Neuronal stem cell (in vitro differentiated cells): ENCODE results near the gene VDAC1.
A peak's percentile ranks its signal among the peaks of the same experiment; 100 is the strongest.

Experiments
- DNase-seq: peaks from one replicate; pipeline ENCODE4 v3.0.0-alpha.2; 2013; ENCODE audit warnings: low spot score
- H2AFZ ChIP-seq: one replicate; pipeline ENCODE4 v1.6.1; 2013; ENCODE audit warnings: mild to moderate bottlenecking, low read length, inconsistent platforms
- H2AK5ac ChIP-seq: 2 replicates; pipeline ENCODE4 v1.6.1; 2013; ENCODE audit warnings: low read depth, mild to moderate bottlenecking, inconsistent platforms, low read length, moderate library complexity, mixed read lengths
- H2BK120ac ChIP-seq: 2 replicates; pipeline ENCODE4 v1.6.1; 2013; ENCODE audit warnings: low read depth, mild to moderate bottlenecking, inconsistent platforms, low read length, moderate library complexity, mixed read lengths
- H2BK12ac ChIP-seq: one replicate; pipeline ENCODE4 v1.6.1; 2013; ENCODE audit warnings: low read length, inconsistent platforms
- H2BK15ac ChIP-seq: 2 replicates; pipeline ENCODE4 v1.6.1; 2013; ENCODE audit warnings: mild to moderate bottlenecking, low read length, inconsistent platforms, mixed read lengths
- H2BK5ac ChIP-seq: one replicate; pipeline ENCODE4 v1.6.1; 2013; ENCODE audit warnings: inconsistent platforms, mild to moderate bottlenecking, low read length, moderate library complexity
- H3K14ac ChIP-seq: one replicate; pipeline ENCODE4 v1.6.1; 2013; ENCODE audit warnings: low read length, inconsistent platforms
- H3K18ac ChIP-seq: 2 replicates; pipeline ENCODE4 v1.6.1; 2013; ENCODE audit warnings: low read length, inconsistent platforms
- H3K23ac ChIP-seq: 2 replicates; pipeline ENCODE4 v1.6.1; 2013; ENCODE audit warnings: low read depth, mild to moderate bottlenecking, mixed read lengths, low read length, inconsistent platforms; ENCODE audit not compliant: poor library complexity
- H3K27ac ChIP-seq: replicated peaks from 3 replicates; pipeline ENCODE4 v1.5.1; 2013; ENCODE audit warnings: low read length, inconsistent platforms
- H3K27me3 ChIP-seq, 3 experiments: 2 replicates each; pipeline ENCODE4 v1.6.1; 2013; ENCODE audit warnings: low read length in 3 of 3, mild to moderate bottlenecking in 2 of 3, inconsistent platforms in 1 of 3, low read depth in 1 of 3, mixed read lengths in 1 of 3, moderate library complexity in 1 of 3; ENCODE audit not compliant: control insufficient read depth in 3 of 3, insufficient read depth in 3 of 3
- H3K36me3 ChIP-seq, 2 donors: replicated peaks in 1 of 2; 2 replicates each; pipeline ENCODE4 v1.6.1; 2013; ENCODE audit warnings: low read length in 2 of 2; ENCODE audit not compliant: control insufficient read depth in 2 of 2, insufficient read depth in 2 of 2
- H3K4ac ChIP-seq: 2 replicates; pipeline ENCODE4 v1.6.1; 2013; ENCODE audit warnings: inconsistent platforms, mild to moderate bottlenecking, low read length, moderate library complexity
- H3K4me1 ChIP-seq, 2 donors: 1 replicate in 1 of 2; 2 replicates in 1 of 2; pipeline ENCODE4 v1.6.1; 2013; ENCODE audit warnings: low read length in 2 of 2, low read depth in 1 of 2; ENCODE audit not compliant: control insufficient read depth in 2 of 2, insufficient read depth in 1 of 2
- H3K4me2 ChIP-seq: one replicate; pipeline ENCODE4 v1.6.1; 2013; ENCODE audit warnings: mild to moderate bottlenecking, low read length, inconsistent platforms; ENCODE audit not compliant: insufficient read depth, poor library complexity, severe bottlenecking
- H3K4me3 ChIP-seq, 2 donors: 2 replicates each; pipeline ENCODE4 v1.5.1; 2013; ENCODE audit warnings: low read length in 2 of 2, mild to moderate bottlenecking in 2 of 2, inconsistent platforms in 1 of 2, moderate library complexity in 1 of 2
- H3K79me1 ChIP-seq: one replicate; pipeline ENCODE4 v1.6.1; 2013; ENCODE audit warnings: low read depth, mild to moderate bottlenecking, inconsistent platforms, low read length, moderate library complexity
- H3K9ac ChIP-seq: one replicate; pipeline ENCODE4 v1.6.1; 2013; ENCODE audit warnings: mild to moderate bottlenecking, low read depth, low read length, inconsistent platforms; ENCODE audit not compliant: poor library complexity
- H3K9me3 ChIP-seq, 2 donors: replicated peaks in 1 of 2; 2 replicates each; pipeline versions ENCODE3 to v1.6.1; 2013; ENCODE audit warnings: low read length in 2 of 2, mild to moderate bottlenecking in 2 of 2, inconsistent platforms in 1 of 2, low read depth in 1 of 2, mixed read lengths in 1 of 2, moderate library complexity in 1 of 2; ENCODE audit not compliant: control insufficient read depth in 2 of 2, insufficient read depth in 1 of 2
- H4K8ac ChIP-seq: one replicate; pipeline ENCODE4 v1.6.1; 2013; ENCODE audit warnings: low read depth, mild to moderate bottlenecking, inconsistent platforms, low read length, moderate library complexity
- H4K91ac ChIP-seq: one replicate; pipeline ENCODE4 v1.6.1; 2013; ENCODE audit warnings: low read length, low read depth, mild to moderate bottlenecking, inconsistent platforms; ENCODE audit not compliant: poor library complexity
- WGBS, 2 donors: extraction: QIAGEN DNeasy Blood & Tissue Kit; methylation state at CpG; one replicate each; pipeline ENCODE4 v1.1.7; 2013; ENCODE audit warnings: missing lambda C conversion rate in 2 of 2, mixed read lengths in 1 of 2; ENCODE audit not compliant: insufficient read length in 2 of 2, insufficient replicate concordance in 1 of 2; ENCODE audit errors: extremely low coverage in 2 of 2; 5-methylcytosine and 5-hydroxymethylcytosine counted together

The VDAC1 gene

DNA sequence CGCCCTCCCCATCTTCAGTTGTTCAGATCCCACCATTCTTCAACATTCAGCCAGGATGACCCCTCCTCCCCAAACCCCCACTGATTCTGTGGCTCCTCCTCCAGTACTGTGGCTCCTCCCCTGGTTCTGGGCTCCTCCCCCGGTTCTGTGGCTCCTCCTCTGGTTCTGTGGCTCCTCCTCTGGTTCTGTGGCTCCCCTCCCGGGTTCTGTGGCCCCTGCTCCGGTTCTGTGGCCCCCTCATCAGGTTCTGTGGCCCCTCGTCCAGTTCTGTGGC lies 69.2 kb downstream of the VDAC1 start:
- Histone ChIP-seq H3K14ac (no peak overlapping the region), H3K4me2 (no peak overlapping the region), H3K4me3 (no peak overlapping the region), H3K36me3 (no peaks in the 10 kb centered on the region), H4K8ac (no peak overlapping the region), H3K4me1 (peaks cover 0 to 1% of the 10 kb centered on the region in 2 donors), H3K4ac (no peak overlapping the region), H3K9ac (no peak overlapping the region), H2AFZ (no peak overlapping the region), H3K27ac (no peak overlapping the region), H2BK12ac (no peak overlapping the region), H4K91ac (no peak overlapping the region), H3K23ac (no peak overlapping the region), H3K18ac (no peak overlapping the region), H3K27me3 (peaks cover 0 to 5% (median 2%) of the 10 kb centered on the region in 3 experiments), H2AK5ac (peak overlapping the region; percentile 3), H3K79me1 (no peaks in the 10 kb centered on the region), H3K9me3 (peaks cover 0 to 2% of the 10 kb centered on the region in 2 donors), H2BK15ac (no peak overlapping the region), H2BK5ac (no peak overlapping the region), H2BK120ac (no peak overlapping the region)
- no peak for DNase-seq
- WGBS, 2 donors: no CpG with 5 or more reads among the region's 5 CpGs

DNA sequence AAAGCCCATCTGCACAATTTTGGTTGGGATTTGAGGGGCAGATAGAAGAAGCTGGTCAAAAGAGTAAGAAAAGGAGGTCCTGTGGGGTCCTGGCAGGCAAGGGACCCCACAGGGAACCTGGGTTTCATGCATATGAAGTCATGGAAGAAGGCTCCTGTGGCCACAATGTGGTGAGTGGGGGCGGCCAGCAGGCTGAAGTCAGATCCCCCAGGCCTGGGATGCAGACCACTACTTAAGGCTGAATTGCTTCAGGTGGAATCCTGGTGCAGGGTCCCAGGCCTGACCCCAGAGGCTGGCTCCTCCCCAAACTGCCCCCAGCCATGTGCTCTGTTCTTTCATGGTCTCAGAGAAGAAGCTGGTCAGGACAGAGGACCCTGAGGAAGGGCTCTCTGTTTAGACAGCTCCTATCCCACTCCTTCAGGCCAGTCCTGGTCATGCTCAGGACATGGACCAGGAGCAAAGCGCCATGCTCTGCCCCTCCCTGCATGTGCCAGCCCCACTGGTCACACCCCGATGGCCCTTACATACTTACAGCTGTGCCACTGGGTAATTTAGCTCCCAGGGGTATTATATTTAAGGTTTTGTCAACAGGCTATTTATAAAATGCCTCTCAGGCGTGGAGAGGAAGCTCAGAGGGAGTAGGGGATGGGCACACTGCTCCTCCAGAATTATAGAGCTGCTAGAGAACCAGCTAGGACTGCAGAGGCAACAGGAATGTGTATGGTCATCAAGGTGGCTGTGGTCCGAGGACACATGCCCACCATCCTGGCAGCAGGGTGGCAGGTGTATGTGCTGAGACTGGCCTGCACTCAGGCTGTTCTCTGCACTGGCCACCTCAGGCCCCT lies 69.7 kb downstream of the VDAC1 start:
- H3K4me2 ChIP-seq: no peak overlapping the region
- H2BK5ac ChIP-seq: no peak overlapping the region
- no peak overlapping the region for H3K14ac ChIP-seq
- H2BK12ac ChIP-seq: no peak overlapping the region
- no peak overlapping the region for H4K8ac ChIP-seq
- no peak overlapping the region for H3K4me3 ChIP-seq
- H3K36me3 ChIP-seq: no peaks in the 10 kb centered on the region
- H2AFZ ChIP-seq: no peak overlapping the region
- H3K27ac ChIP-seq: no peak overlapping the region
- H3K4ac ChIP-seq: no peak overlapping the region
- DNase-seq: no peak
- WGBS, 2 donors: no CpG with 5 or more reads among the region's 5 CpGs
- H2BK120ac ChIP-seq: no peak overlapping the region
- peak overlapping the region; percentile 55 for H3K18ac ChIP-seq
- H3K79me1 ChIP-seq: no peaks in the 10 kb centered on the region
- H2BK15ac ChIP-seq: no peak overlapping the region
- no peak overlapping the region for H3K23ac ChIP-seq
- H3K9me3 ChIP-seq: peaks cover 0 to 2% of the 10 kb centered on the region in 2 donors
- peak overlapping the region; percentile 53 for H3K9ac ChIP-seq
- no peak overlapping the region for H4K91ac ChIP-seq
- H3K4me1 ChIP-seq: peaks cover 0 to 1% of the 10 kb centered on the region in 2 donors
- H2AK5ac ChIP-seq: peak overlapping the region; percentile 3
- H3K27me3 ChIP-seq: peaks cover 0 to 11% (median 2%) of the 10 kb centered on the region in 3 experiments

DNA sequence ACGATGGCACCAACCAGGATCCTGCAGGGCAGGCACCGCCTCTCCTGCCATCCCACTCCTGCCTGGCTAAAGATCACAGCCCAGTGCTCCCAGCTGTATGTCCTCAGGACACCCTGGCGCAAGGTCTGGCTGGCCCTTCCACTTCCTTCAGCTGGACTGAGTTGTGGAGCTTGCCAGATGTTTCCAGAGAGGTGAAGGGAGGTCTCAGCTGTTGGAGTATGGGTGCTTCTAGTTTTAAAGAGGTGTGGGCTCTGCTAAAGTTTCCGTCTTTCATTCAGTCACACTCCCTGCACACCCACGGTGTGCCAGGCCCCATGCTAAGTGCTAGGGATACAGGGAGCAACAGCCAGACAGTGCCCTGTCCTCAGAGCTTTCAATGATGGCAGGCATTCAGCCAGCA lies 70.5 kb downstream of the VDAC1 start:
- H3K4me1 ChIP-seq: peaks cover 0 to 1% of the 10 kb centered on the region in 2 donors
- H2BK5ac ChIP-seq: no peak overlapping the region
- peak overlapping the region; percentile 28 for H3K4ac ChIP-seq
- H3K18ac ChIP-seq: no peak overlapping the region
- no peak overlapping the region for H2BK120ac ChIP-seq
- H3K9me3 ChIP-seq: peaks cover 0 to 2% of the 10 kb centered on the region in 2 donors
- WGBS, 2 donors: no CpG with 5 or more reads among the region's 5 CpGs
- peak overlapping the region; percentile 63 for H3K9ac ChIP-seq
- H3K27me3 ChIP-seq: peaks cover 0 to 18% (median 2%) of the 10 kb centered on the region in 3 experiments
- no peak overlapping the region for H3K23ac ChIP-seq
- H2BK15ac ChIP-seq: peak overlapping the region; percentile 87
- H3K36me3 ChIP-seq: no peaks in the 10 kb centered on the region
- H2AFZ ChIP-seq: no peak overlapping the region
- no peak overlapping the region for H3K27ac ChIP-seq
- H4K8ac ChIP-seq: no peak overlapping the region
- H3K4me3 ChIP-seq: no peak overlapping the region
- H3K79me1 ChIP-seq: no peaks in the 10 kb centered on the region
- no peak overlapping the region for H3K4me2 ChIP-seq
- DNase-seq: no peak
- H3K14ac ChIP-seq: peak overlapping the region; percentile 43
- H2BK12ac ChIP-seq: peak overlapping the region; percentile 46
- H2AK5ac ChIP-seq: peak overlapping the region; percentile 50
- no peak overlapping the region for H4K91ac ChIP-seq

DNA sequence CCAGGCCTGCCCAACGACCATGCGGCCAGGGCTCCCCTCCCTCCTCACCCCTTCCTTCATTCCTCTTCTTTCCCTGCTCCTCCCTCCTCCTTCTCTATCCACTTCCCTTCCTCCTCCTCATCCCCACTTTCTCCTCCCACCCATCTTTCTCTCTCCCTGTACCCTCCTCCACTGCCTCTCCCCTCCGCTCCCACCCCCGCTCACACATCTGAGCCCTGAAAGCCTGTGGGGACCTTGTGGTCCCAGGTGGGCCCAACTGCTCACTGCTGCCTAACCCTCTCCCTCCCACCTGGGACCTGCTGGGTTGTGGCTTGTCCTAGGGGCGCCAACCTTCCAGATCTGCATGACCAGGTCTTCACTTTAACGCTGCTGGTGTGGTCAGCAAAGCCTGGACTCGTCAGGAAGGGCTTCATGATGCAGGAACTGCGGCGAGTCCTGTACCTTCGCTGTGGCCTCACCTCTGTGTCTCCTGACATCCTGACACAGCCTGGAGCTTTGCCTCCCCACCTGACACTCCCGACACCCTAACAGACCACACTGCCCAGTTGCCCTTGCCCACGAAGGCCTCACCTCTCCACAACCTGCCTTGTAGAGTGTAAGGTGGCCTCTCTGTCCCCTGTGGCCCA lies 71.0 kb downstream of the VDAC1 start:
- H2AFZ ChIP-seq: no peak overlapping the region
- H2BK15ac ChIP-seq: peak overlapping the region; percentile 87
- peak overlapping the region; percentile 63 for H3K9ac ChIP-seq

More for the DNA sequence above, 71.0 kb downstream of the VDAC1 start:
- H3K9me3 ChIP-seq: peaks cover 0 to 2% of the 10 kb centered on the region in 2 donors
- no peak overlapping the region for H4K8ac ChIP-seq
- peaks cover 0 to 23% (median 2%) of the 10 kb centered on the region in 3 experiments for H3K27me3 ChIP-seq
- H3K23ac ChIP-seq: peak overlapping the region; percentile 44
- peak overlapping the region; percentile 70 for H3K18ac ChIP-seq
- no peak for DNase-seq
- H3K4me3 ChIP-seq: no peak overlapping the region
- no peak overlapping the region for H2BK5ac ChIP-seq
- H3K36me3 ChIP-seq: no peaks in the 10 kb centered on the region
- no peaks in the 10 kb centered on the region for H3K79me1 ChIP-seq
- no peak overlapping the region for H2BK120ac ChIP-seq
- H3K4me1 ChIP-seq: peaks cover 0 to under 1% of the 10 kb centered on the region in 2 donors
- peak overlapping the region; percentile 50 for H2AK5ac ChIP-seq
- H3K4ac ChIP-seq: peak overlapping the region; percentile 28
- no CpG with 5 or more reads among the region's 12 CpGs for WGBS, 2 donors
- peak overlapping the region; percentile 43 for H3K14ac ChIP-seq
- no peak overlapping the region for H3K4me2 ChIP-seq
- H2BK12ac ChIP-seq: peak overlapping the region; percentile 46
- H3K27ac ChIP-seq: no peak overlapping the region
- H4K91ac ChIP-seq: no peak overlapping the region
